Measurements from ENCODE around the gene FCHSD2. TPM values are rescaled to one million over a fixed set of nuclear protein-coding genes. Genes with fewer than 3 reads are reported as not detected.
"Not testable (repeated sequence)": the region's sequence is repeated elsewhere in the genome, so short reads cannot be mapped to it uniquely, and the experiment has no call there.

The FCHSD2 gene
- total and polyA plus RNA-seq, 2 of the 8 experiments (the other 6 are each of a cell fraction or from before 2014, with no cell fraction given): 4.1 to 7.8 TPM

GRCh38 chr11:73123892-73124291 is 18.2 kb downstream of the FCHSD2 start:
- WGBS, 2 experiments (ENCODE audit: extremely low coverage in 1 of 2, insufficient coverage in 1 of 2, insufficient read length in 1 of 2, insufficient replicate concordance in 2 of 2, low coverage in 1 of 2, low lambda C conversion rate in 2 of 2, missing lambda C conversion rate in 1 of 2): 92% methylated on average over 4 of the region's 4 CpGs; no CpG with 5 or more reads in 1 of the 2 experiments
- H3K4me1 ChIP-seq (replicated peaks in 1 of 4; ENCODE audit: control insufficient read depth in 3 of 4, insufficient read depth in 4 of 4, low read length in 3 of 4); H3K56ac ChIP-seq (replicated peaks; ENCODE audit: insufficient read length, low read depth, low read length); H3K79me2 ChIP-seq (ENCODE audit: control insufficient read depth in 1 of 2, insufficient read depth in 2 of 2, low read length in 2 of 2); POLR2A ChIA-PET (ENCODE audit: partially characterized antibody); FAIRE-seq; H3K9ac ChIP-seq (replicated peaks in 1 of 4; ENCODE audit: extremely low read depth in 1 of 4, low read depth in 3 of 4, low read length in 3 of 4); H3K27ac ChIP-seq (ENCODE audit: low read depth, low read length); H3K9me3 ChIP-seq (ENCODE audit: insufficient read depth in 2 of 2, low read depth in 1 of 2, low read length in 1 of 2); H3K23ac ChIP-seq (ENCODE audit: insufficient read length); H2BK12ac ChIP-seq (ENCODE audit: low read depth, low read length); H2AFZ ChIP-seq (ENCODE audit: low read length); H3K79me1 ChIP-seq (ENCODE audit: low read depth, low read length); H3K27me3 ChIP-seq (replicated peaks in 1 of 4; ENCODE audit: control insufficient read depth in 3 of 4, extremely low read depth in 1 of 4, insufficient read depth in 3 of 4, low read length in 3 of 4); H3K4ac ChIP-seq (replicated peaks; ENCODE audit: insufficient read length, low read depth, low read length); H3K14ac ChIP-seq (ENCODE audit: insufficient read length); H4K91ac ChIP-seq (replicated peaks; ENCODE audit: insufficient read length, low read length); H3K4me3 ChIP-seq (ENCODE audit: extremely low read depth in 1 of 4, insufficient read depth in 2 of 4, low read depth in 3 of 4, low read length in 4 of 4); H3K36me3 ChIP-seq (ENCODE audit: control insufficient read depth in 2 of 4, insufficient read depth in 4 of 4, low read length in 3 of 4); H3K4me2 ChIP-seq (ENCODE audit: insufficient read depth in 1 of 2, low read depth in 2 of 2, low read length in 2 of 2); H2AK5ac ChIP-seq (ENCODE audit: low read depth, low read length); H2BK20ac ChIP-seq (ENCODE audit: low read length); H2BK5ac ChIP-seq (ENCODE audit: low read depth, low read length); DNase-seq (ENCODE audit: low read depth in 1 of 2, low spot score in 2 of 2); H2BK120ac ChIP-seq (replicated peaks; ENCODE audit: low read depth, low read length); H2BK15ac ChIP-seq (ENCODE audit: low read length); H3K23me2 ChIP-seq (ENCODE audit: low read depth, low read length); H3K18ac ChIP-seq (ENCODE audit: extremely low read depth, low read length); H4K20me1 ChIP-seq (replicated peaks in 1 of 2; ENCODE audit: control insufficient read depth in 1 of 2, insufficient read depth in 2 of 2, low read length in 2 of 2); H4K5ac ChIP-seq (ENCODE audit: insufficient read length, low read depth, low read length); H4K8ac ChIP-seq (ENCODE audit: extremely low read depth, insufficient read depth, low read length): not testable (repeated sequence)
- CTCF ChIA-PET (ENCODE audit: partially characterized antibody): interaction anchor here (1.1 to 1.3 kb wide), 2 partner anchors 19 to 55 kb away, joined by 3 read pairs; partner anchors contain the start of gene FCHSD2
